Measurements from ENCODE around the gene FOXN1. TPM values are rescaled to one million over a fixed set of nuclear protein-coding genes. Genes with fewer than 3 reads are reported as not detected.

Gene FOXN1
- total and polyA plus RNA-seq, 2 of the 4 experiments (the other 2 are of a cell fraction): not detected

DNA sequence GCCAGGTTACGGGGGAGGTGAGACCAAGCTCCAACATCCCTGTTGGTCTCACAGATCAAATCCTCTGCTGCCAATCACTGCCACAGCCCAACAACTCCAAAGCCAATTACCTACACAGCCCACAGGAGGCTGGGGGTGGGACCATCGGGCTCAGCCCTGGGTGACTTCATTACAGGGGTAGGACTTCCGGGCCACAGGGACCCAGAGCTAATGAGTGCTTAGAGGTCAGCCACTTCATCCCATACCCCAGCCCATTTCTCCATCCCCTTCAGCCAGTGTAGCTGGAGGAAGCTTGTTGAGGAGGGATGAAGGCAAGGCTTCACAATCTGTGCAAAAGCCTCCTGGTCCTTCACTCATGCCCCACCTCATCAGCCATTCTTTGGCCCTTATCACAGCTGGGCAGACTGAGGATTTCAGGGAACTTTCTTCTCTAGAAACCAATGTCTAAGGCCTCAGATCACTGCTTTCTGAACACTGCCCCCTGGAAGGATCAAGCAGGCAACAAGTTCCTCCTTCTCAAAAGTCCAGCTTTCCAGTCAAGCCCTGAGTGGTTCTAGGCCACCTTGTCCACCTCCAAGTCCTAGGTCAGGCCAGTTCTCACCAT is 5.8 kb downstream of the FOXN1 start:
- DNase-seq (no peak), ATAC-seq (ENCODE audit: low read depth) (no peak)
- no peak overlapping the region for H4K5ac ChIP-seq (ENCODE audit: low read depth, low read length)
- no TSS peak for BruUV-seq (replicated peaks)
- no peaks in the 10 kb centered on the region for H3K36me3 ChIP-seq (ENCODE audit: control insufficient read depth, insufficient read depth, low read length)
- TF ChIP-seq MXI1 (IDR thresholded peaks at IDR 0.05; ENCODE audit: borderline replicate concordance, low read depth, low read length) (no peak), RFX5 (IDR thresholded peaks at IDR 0.05; ENCODE audit: low read depth, low read length) (no peak), CEBPB (IDR thresholded peaks at IDR 0.05; ENCODE audit: low read depth, low read length) (no peak), BHLHE40 (IDR thresholded peaks at IDR 0.05; ENCODE audit: low read depth, low read length) (no peak)
- TF ChIP-seq, protein P1, sequence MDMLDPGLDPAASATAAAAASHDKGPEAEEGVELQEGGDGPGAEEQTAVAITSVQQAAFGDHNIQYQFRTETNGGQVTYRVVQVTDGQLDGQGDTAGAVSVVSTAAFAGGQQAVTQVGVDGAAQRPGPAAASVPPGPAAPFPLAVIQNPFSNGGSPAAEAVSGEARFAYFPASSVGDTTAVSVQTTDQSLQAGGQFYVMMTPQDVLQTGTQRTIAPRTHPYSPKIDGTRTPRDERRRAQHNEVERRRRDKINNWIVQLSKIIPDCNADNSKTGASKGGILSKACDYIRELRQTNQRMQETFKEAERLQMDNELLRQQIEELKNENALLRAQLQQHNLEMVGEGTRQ (IDR thresholded peaks at IDR 0.05; ENCODE audit: low read depth, low read length): no peak
- H3K9me3 ChIP-seq (ENCODE audit: control insufficient read depth, insufficient read depth, low read length): no peaks in the 10 kb centered on the region
- H3K27me3 ChIP-seq (ENCODE audit: control insufficient read depth, insufficient read depth, low read length): peaks cover 73% of the 10 kb centered on the region
- H3K9ac ChIP-seq (ENCODE audit: low read depth, low read length): no peak overlapping the region
- H2AK5ac ChIP-seq (ENCODE audit: low read depth, low read length): no peak overlapping the region
- H2BK5ac ChIP-seq (ENCODE audit: low read depth, low read length, poor library complexity, severe bottlenecking): no peak overlapping the region
- H3K27ac ChIP-seq (ENCODE audit: insufficient read depth, low read length): no peak overlapping the region
- no peak overlapping the region for H3K4me3 ChIP-seq (ENCODE audit: insufficient read depth, low read depth, low read length)
- no peak overlapping the region for H4K8ac ChIP-seq (ENCODE audit: low read depth in 2 of 2, low read length in 2 of 2)
- no peak overlapping the region for H3K56ac ChIP-seq (ENCODE audit: extremely low read depth, insufficient read depth, low read length)
- H4K20me1 ChIP-seq (ENCODE audit: insufficient read depth, low read length): no peaks in the 10 kb centered on the region
- no peak overlapping the region for H2AFZ ChIP-seq (replicated peaks; ENCODE audit: low read length, poor library complexity)
- dilution Hi-C loops (cut with HindIII; ENCODE audit: low sequenced_read_pairs, unreplicated experiment) (no loop called here), in situ Hi-C loops (cut with MboI; ENCODE audit: low sequenced_read_pairs) (no loop called here), intact Hi-C loops (cut with micrococcal nuclease) (no loop called here)
- no peaks in the 10 kb centered on the region for H3K4me1 ChIP-seq (ENCODE audit: control insufficient read depth, insufficient read depth, low read length)
- CTCF ChIA-PET: no interaction called here
- H3K79me1 ChIP-seq (ENCODE audit: low read depth in 1 of 2, low read length in 2 of 2): no peaks in the 10 kb centered on the region
- no peak overlapping the region for H2BK20ac ChIP-seq (ENCODE audit: low read depth, low read length)
- H3K4ac ChIP-seq (ENCODE audit: low read depth, low read length): no peak overlapping the region
- no peak overlapping the region for H4K91ac ChIP-seq (ENCODE audit: insufficient read depth, low read depth, low read length)
- no peak overlapping the region for H3K4me2 ChIP-seq (ENCODE audit: low read depth, low read length)
- no peak overlapping the region for H3K14ac ChIP-seq (replicated peaks; ENCODE audit: low read depth, low read length)
- H3K23ac ChIP-seq (ENCODE audit: low read depth, low read length): no peak overlapping the region
- H2BK15ac ChIP-seq (ENCODE audit: low read depth, low read length): no peak overlapping the region
- WGBS, 2 experiments (ENCODE audit: extremely low coverage in 2 of 2, insufficient read length in 1 of 2): no CpG with 5 or more reads among the region's 3 CpGs
- no peak overlapping the region for H2BK120ac ChIP-seq (ENCODE audit: low read depth, low read length)
- H2AK9ac ChIP-seq (replicated peaks; ENCODE audit: low read depth, low read length, poor library complexity): no peak overlapping the region
- H3K9me1 ChIP-seq (ENCODE audit: insufficient read depth, low read length): 0 out of 2 replicates have a peak, but pooled peaks cover 9% of the 10 kb centered on the region
- POLR2A ChIA-PET (ENCODE audit: unreplicated experiment): no interaction called here
- H3K18ac ChIP-seq (ENCODE audit: low read depth, low read length): no peak overlapping the region
